Stimulated activated CD4-positive, alpha-beta T cell treated with anti-CD3 and anti-CD28 coated beads, Interleukin-1b, Interleukin-23, amount 100 ng/mL, for 1 hour (primary cell): ENCODE results near the gene NCBP1.

ENCODE experiments used
- DNase-seq, 2 donors: peaks; one replicate each; pipeline ENCODE4 v3.0.0-alpha.2; 2020; ENCODE audit warnings: low read depth in 2 of 2

NCBP1 gene

GRCh38 chr9:97623946-97624345, 9.7 kb upstream of the NCBP1 start:
- no peak for DNase-seq

- no peak for DNase-seq
Observed at GRCh38 chr9:97625620-97626019, 8.0 kb upstream of the NCBP1 start.

DNA sequence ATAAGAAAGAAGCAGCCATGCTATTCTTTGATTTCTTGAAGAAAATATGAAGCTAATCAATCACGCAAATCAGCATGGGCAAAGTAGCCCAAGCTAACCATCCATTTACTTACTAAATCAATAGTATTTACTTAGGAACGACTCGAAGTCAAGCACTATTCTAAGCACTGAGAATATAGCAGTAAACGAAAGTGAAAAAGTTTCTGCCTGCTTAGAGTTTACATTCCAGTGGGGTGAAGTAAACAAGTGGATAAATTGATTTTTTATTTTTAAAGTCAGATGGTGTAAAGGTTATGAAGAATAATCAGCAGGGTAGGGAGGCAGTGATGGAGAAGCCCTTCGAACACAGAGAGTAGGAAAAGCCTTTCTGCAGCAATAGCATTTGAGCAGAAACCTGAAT, 6.0 kb upstream of the NCBP1 start:
- DNase-seq: no peak

DNA sequence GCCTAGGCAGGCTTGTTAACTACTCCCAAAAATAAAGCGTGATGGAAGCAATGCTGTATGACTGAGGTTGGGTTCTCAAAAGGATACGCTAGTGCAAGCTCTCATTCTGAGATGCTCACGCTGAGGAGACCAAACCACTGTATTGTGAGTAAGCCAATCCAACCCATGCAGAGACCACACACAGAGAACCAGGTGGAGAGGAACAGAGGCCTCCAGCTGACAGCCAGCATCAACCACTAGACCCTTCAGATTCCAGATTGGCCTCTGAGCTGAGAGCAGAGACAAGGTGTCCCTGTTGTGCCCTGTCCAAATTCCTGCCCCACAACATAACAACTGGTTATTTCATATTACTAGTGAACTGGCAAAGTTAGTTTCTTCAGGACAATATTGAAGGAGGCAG, 5.0 kb upstream of the NCBP1 start:
- DNase-seq: no peak

GRCh38 chr9:97629156-97629555, 4.5 kb upstream of the NCBP1 start:
- no peak for DNase-seq

DNA sequence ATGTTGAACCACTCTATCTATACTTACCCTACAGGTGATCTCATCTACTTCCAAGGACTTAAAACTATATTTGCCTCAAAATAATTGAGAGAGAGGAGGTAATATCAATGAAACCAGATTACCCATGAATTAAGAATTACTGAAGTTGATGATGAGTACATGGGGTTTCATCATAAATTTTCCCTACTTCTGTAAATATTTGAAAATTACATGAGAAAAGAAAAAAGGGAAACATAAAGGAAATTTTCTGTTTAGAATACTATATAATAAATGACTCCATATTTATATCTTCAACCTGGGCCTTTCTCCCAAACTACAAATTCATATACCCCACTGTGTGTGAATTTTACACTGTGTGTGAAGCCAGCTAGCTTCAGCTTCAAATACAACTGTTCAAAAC, 3.0 kb upstream of the NCBP1 start:
- no peak for DNase-seq

DNA sequence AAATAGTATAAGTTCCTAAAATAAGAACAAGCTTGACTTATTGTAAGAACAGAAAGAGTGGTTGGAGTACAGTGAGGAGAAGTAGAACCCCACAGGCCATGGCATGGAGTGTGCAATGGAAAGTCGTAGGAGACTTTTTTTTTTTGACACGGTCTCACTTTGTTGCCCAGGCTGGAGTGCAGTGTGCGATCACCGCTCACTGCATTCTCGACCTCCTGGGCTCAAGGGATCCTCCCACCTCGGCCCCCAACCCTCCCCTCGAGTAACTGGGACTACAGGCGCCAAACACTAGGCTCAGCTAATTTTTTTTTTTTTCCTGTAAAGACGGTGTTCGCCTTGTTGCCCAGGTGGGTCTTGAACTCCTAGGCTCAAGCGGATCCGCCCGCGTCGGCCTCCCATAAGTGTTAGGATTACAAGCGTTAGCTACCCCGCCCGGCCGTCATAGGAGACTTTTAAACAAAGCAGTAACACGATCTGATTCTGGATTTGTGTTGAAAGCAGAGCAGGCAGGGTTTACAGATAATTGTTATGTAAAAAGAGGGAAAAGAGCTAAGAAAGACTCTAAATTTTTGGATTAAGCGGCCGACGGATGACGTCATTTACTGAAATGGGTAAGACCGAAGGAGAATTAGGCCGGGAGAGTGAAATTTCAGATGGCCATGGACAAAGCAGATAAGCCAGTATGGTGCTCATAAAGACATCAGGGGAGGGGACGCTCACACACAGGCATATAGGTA, 1.2 kb upstream of the NCBP1 start:
- no peak for DNase-seq

- DNase-seq: peak in 1 of 2 donors; percentile 5
Observed at GRCh38 chr9:97633859-97634490, 354 bp downstream of the NCBP1 start.

DNA sequence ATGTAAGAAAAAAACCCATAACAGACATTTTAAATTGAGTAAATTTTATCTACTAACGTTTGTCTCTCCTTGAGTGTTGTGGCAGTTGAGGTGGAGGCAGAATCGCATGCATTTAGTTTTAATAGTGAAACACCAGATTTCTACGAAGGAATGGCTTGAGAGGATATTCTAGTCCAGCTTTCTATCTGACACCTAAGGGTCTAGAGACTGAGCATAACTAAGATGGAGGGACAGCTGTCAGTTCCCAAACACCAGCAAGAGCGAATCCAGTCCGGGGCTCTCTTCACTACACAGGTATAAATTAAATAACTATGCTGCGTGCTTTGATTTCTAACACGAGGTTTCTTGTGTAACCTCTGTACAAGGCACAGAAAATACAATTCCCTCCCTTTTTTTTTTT, 1.4 kb downstream of the NCBP1 start:
- DNase-seq: no peak

DNA sequence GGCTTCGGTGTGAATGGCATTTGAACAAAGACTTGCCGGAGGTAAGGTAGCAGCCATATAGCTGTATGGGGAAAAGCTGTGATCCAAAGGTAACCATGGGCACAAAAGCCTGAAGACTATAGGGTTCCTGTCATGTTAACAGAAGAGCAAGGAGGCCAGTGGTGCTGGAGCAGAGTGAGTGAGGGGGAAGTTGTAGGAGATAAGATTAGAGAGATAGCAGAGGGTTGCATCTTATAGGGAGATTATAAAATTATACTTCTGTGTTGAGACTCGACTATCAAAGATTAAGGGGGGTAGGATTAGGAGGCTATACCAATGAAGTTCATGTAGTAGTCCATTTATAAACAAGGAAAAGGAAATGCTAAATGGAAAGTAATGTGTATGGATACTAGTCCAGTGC, 3.3 kb downstream of the NCBP1 start:
- DNase-seq: no peak

DNA sequence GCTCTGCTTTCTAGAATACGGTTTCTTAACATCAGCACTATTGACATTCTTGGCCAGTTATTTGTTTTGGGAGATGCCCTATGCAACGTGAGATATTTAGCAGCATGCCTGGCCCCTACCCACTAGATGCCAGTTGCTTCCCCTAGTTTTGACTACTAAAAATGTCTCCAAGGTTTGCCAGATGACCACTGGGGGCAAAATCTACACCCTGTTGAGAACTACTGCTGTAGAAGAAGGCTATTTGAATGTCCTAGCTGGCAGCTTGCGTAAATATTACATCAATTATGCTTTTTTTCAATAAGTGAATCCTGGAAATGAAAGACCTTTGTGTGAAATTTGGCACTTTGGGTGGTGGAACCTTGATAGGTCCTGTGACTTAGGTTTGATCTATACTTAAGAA, 5.0 kb downstream of the NCBP1 start:
- no peak for DNase-seq

DNA sequence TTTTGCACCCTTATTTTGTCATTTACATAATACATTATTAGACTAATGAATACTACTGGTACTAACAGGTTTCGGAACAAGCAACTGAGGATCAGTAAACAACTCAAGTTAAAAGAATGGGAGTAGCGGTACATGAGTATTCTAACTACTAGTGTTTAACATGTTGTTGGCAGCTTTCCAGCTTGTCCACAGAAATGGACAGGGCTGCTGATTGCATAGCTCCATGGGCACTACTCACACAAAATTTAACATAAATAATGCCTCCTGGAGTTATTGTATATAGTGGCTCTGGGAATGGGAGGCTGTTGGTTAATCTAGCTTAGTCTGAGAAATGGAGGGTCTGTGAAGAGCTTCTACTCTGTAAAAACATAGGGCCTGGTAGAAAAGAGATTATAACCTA, 6.7 kb downstream of the NCBP1 start:
- DNase-seq: no peak

DNA sequence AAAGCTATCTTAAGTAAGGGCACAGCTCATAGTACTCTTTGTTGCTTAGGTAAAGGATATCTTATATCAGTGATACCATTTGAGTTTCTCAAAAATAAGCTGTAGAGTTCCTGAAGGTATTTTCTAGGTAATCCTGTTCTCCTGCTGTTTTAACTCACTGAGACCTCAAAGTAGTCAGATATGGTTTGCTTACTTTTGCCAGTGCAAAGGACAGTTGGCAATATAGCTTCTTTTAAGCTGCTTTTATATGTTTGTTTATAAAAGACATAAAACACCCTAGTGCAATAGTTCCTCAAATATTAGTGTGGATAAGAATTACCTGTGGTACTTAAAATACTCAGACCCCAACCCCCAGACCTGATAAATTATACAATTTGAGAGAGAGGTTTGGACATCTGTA, 12.1 kb downstream of the NCBP1 start:
- no peak for DNase-seq

DNA sequence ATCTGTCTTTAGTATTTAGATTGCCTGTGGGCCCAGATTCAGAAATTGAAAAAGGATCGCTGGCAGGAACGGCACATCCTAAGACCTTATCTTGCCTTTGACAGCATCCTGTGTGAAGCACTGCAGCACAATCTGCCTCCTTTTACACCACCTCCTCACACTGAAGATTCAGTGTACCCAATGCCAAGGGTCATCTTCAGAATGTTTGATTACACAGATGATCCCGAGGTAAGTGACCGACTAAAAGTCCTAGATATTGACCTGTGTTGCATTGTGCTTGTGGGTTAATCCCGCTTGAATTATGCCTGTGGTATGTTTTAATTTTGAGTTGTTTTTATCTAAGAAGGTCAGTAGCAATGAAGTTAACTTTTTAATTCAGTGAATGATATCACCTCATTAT, 14.4 kb downstream of the NCBP1 start:
- DNase-seq: no peak

DNA sequence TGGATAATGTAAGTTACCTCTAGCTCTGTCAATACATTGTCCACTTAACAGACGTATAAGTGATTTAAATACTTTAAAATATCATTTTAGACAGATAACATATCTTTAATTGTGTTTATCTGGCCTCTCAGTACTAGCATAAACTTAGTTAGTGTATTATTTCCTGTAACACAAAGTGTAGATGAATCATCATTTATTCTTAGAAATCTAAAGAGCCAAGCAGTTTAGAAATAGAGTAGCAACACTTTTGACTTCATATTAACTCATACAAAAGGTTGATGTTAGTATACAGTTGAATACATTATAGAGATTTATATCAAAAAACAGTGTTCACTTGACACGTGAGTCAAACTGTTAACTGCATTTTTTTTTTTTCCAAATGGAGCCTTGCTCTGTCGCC, 18.0 kb downstream of the NCBP1 start:
- DNase-seq: no peak

GRCh38 chr9:97658707-97659106, 25.1 kb downstream of the NCBP1 start:
- no peak for DNase-seq

- no peak for DNase-seq
Observed at GRCh38 chr9:97659771-97660170, 26.1 kb downstream of the NCBP1 start.

DNA sequence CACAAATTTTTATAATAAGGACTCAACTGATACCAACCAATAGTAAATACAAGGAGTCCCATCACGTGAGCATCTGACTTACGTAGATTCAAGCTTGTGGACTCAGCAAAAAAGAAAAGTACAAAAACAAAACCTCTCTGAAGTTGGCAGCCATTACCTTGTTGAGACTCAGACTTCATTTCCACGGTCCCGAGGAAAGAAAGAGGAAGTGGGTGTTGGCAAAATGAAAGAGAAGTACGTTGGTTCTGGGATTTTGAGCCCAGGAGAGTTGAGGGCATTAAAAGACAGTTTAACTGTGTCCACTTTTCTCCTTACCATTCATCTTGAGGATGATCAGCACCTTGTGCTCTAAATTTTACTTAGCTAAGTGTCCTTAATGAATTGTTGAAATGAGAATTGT, 26.7 kb downstream of the NCBP1 start:
- no peak for DNase-seq

DNA sequence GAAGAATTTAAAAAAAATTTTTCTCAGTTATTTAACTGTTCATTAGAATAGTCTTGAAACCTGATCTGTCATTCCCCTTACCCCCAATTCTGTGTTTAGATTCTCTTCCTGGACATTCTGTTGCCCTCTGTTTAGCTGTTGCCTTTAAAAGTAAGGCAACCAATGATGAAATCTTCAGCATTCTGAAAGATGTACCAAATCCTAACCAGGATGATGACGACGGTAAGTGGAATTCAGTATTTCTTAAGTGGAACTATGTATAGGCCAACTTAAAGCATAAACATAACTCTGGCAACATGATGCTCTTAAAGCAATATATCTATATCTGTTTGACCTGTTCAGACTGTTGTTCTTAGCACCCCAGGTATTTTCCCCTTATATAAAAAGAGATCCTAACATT, 27.2 kb downstream of the NCBP1 start:
- no peak for DNase-seq

DNA sequence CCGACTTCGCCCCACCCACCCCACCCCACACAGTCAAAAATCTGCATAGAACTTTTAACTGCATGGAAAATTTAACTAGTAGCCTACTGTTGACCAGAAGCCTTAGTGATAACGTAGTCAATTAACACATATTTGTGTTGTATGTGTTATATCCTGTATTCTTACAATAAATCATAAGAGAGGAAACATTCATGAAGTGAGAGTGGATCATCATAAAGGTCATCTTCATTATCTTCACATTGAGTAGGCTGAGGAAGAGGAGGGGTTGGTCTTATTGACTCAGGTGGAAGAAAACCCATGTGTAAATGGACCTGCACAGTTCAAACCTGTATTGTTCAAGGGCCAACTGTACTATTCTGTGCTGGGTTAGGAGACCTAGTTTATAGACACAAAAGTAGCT, 32.1 kb downstream of the NCBP1 start:
- DNase-seq: no peak

- DNase-seq: no peak
Observed at GRCh38 chr9:97666907-97667686, 33.5 kb downstream of the NCBP1 start.

- DNase-seq: no peak
Observed at GRCh38 chr9:97668485-97668884, 34.9 kb downstream of the NCBP1 start.

GRCh38 chr9:97670586-97670985, 37.0 kb downstream of the NCBP1 start:
- no peak for DNase-seq
